Measurements from ENCODE around the gene RIPOR2.
A peak's percentile ranks its signal among the peaks of the same experiment; 100 is the strongest.
"Not testable (repeated sequence)": the region's sequence is repeated elsewhere in the genome, so short reads cannot be mapped to it uniquely, and the experiment has no call there.

Gene RIPOR2

DNA sequence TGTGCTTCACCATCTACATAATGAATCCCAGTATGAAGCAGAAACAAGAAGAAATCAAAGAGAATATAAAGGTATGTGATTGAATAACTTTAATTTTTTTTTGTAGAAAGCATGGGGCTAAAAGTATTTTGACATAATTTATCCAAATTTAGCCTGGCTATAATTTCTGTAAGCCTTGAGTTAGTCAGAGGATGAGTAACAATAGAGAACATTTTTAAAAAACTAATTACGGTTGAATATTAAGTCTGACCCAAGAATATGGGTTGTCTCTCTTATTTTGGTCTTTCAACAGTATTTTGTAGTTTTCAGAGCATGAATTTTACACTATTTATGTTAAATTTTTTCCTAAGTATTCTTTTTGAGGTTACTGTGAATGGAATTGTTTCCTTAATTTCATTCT, 158.5 kb downstream of the RIPOR2 start:
- peaks cover 11 to 21% of the 10 kb centered on the region in 2 donors for H3K4me1 ChIP-seq (ENCODE audit: control insufficient read depth in 2 of 2, insufficient read depth in 2 of 2, low read length in 2 of 2)
- H3K27ac ChIP-seq (ENCODE audit: low read depth in 2 of 2, low read length in 2 of 2): peak overlapping the region in 1 of 2 donors; percentile 29
- peak overlapping the region; percentile 15 to 84 for H3K9ac ChIP-seq (ENCODE audit: low read depth in 1 of 2, low read length in 2 of 2)
- peaks cover 0 to 7% of the 10 kb centered on the region in 2 donors for H3K36me3 ChIP-seq (ENCODE audit: control insufficient read depth in 2 of 2, insufficient read depth in 2 of 2, low read length in 2 of 2)
- no peaks in the 10 kb centered on the region for H3K27me3 ChIP-seq (ENCODE audit: control insufficient read depth in 2 of 2, insufficient read depth in 2 of 2, low read length in 2 of 2)
- no peaks in the 10 kb centered on the region for H3K9me3 ChIP-seq (ENCODE audit: control insufficient read depth in 2 of 2, low read length in 2 of 2)
- H3K4me3 ChIP-seq (ENCODE audit: low read length in 2 of 2): peak overlapping the region; percentile 93 to 100

DNA sequence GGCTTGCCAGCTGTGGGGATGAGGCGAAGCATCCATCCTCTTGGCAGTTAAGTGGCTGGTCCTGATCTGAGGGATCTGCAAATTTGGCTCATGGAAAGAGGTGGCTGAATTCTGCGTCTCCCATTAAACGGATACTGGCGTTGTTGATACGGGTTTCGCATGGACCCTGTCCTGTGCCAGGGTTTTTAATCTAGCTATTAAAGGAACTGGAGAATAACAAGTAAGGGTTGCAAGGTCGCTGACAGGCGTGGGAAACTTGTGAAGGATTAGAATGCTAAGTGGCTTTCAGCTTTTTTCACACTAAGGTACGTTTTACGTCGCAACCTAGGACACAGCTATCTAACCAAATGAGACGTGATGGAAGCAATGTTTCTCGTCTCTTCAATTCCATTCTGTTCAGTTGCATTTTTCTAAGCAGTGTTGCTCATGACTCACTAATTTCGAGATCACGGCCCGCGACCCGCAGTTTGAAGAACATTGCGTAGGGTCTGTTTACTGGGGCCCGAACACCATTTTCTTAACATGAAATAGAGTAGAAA, 160.2 kb downstream of the RIPOR2 start:
- Histone ChIP-seq H3K27me3 (ENCODE audit: control insufficient read depth in 2 of 2, insufficient read depth in 2 of 2, low read length in 2 of 2) (no peaks in the 10 kb centered on the region), H3K4me3 (ENCODE audit: low read length in 2 of 2) (peak overlapping the region; percentile 93 to 100), H3K4me1 (ENCODE audit: control insufficient read depth in 2 of 2, insufficient read depth in 2 of 2, low read length in 2 of 2) (peaks cover 11 to 20% of the 10 kb centered on the region in 2 donors), H3K27ac (ENCODE audit: low read depth in 2 of 2, low read length in 2 of 2) (peak overlapping the region; percentile 94 to 99), H3K9ac (ENCODE audit: low read depth in 1 of 2, low read length in 2 of 2) (peak overlapping the region; percentile 84 to 100), H3K36me3 (ENCODE audit: control insufficient read depth in 2 of 2, insufficient read depth in 2 of 2, low read length in 2 of 2) (no peaks in the 10 kb centered on the region), H3K9me3 (ENCODE audit: control insufficient read depth in 2 of 2, low read length in 2 of 2) (no peaks in the 10 kb centered on the region)

DNA sequence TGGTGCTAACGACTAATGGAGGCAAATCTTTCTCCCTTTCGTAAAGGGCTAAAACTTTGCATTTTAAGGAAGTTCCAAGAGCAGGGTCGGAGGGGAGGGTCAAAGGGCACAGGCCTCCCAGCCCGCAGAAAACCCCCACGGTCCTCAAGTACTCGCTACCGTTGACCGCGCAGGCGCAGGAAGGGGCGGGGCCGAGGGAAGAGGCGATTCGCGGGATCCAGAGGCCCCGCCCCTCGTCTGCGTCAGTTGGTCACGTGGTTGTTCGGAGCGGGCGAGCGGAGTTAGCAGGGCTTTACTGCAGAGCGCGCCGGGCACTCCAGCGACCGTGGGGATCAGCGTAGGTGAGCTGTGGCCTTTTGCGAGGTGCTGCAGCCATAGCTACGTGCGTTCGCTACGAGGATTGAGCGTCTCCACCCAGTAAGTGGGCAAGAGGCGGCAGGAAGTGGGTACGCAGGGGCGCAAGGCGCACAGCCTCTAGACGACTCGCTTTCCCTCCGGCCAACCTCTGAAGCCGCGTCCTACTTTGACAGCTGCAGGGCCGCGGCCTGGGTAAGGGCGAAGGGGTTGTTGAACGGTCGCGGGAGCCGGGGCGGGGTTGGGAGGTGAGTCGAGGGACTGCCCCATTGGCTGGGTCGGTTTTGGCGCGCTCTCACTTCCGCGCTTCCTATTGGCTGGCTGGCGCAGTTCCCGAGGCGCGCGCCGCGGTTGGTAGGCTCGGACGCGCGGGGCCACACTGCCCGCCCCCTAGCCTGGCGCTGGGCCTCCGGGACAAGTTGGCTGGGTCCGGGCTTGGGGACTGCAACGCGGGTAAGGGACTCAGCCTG, 160.9 kb downstream of the RIPOR2 start, which contains the start of gene GMNN:
GMNN (plus strand) TSS at position 242 of the 824 bp plus-strand sequence. CDS start 2,310 bp downstream, outside the sequence.
- peak within 1 kb of the TSS; percentile 84 to 100 for H3K9ac ChIP-seq (ENCODE audit: low read depth in 1 of 2, low read length in 2 of 2)
- no peaks in the 10 kb centered on the region for H3K9me3 ChIP-seq (ENCODE audit: control insufficient read depth in 2 of 2, low read length in 2 of 2)
- H3K36me3 ChIP-seq (ENCODE audit: control insufficient read depth in 2 of 2, insufficient read depth in 2 of 2, low read length in 2 of 2): no peaks in the 10 kb centered on the region
- peaks cover 11 to 17% of the 10 kb centered on the region in 2 donors for H3K4me1 ChIP-seq (ENCODE audit: control insufficient read depth in 2 of 2, insufficient read depth in 2 of 2, low read length in 2 of 2)
- H3K27me3 ChIP-seq (ENCODE audit: control insufficient read depth in 2 of 2, insufficient read depth in 2 of 2, low read length in 2 of 2): no peaks in the 10 kb centered on the region
- peak within 1 kb of the TSS; percentile 94 to 99 for H3K27ac ChIP-seq (ENCODE audit: low read depth in 2 of 2, low read length in 2 of 2)
- H3K4me3 ChIP-seq (ENCODE audit: low read length in 2 of 2): peak within 1 kb of the TSS; percentile 93 to 100

DNA sequence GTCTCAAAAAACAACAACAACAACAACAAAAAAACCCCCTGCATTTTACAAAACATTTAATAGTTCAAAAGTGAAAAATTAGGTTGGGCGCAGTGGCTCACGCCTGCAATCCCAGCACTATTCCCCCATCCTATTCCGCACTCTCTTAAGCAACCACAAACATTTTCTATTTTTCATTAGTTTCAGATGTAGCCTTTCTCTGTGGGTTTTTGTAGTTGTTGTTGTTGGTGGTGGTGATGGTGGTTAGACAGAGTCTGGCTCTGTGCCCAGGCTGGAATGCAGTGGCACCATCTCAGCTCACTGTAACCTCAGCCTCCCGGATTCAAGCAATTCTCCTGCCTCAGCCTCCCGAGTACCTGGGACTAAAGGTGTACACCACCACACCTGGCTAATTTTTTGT, 167.4 kb downstream of the RIPOR2 start:
- Histone ChIP-seq H3K4me3 (ENCODE audit: low read length in 2 of 2) (no peak overlapping the region), H3K27me3 (ENCODE audit: control insufficient read depth in 2 of 2, insufficient read depth in 2 of 2, low read length in 2 of 2) (no peaks in the 10 kb centered on the region)

GRCh38 chr6:24766680-24767462, 168.9 kb downstream of the RIPOR2 start:
- Histone ChIP-seq H3K4me3 (ENCODE audit: low read length in 2 of 2) (no peak overlapping the region), H3K27me3 (ENCODE audit: control insufficient read depth in 2 of 2, insufficient read depth in 2 of 2, low read length in 2 of 2) (no peaks in the 10 kb centered on the region), H3K27ac (ENCODE audit: low read depth in 2 of 2, low read length in 2 of 2) (no peak overlapping the region), H3K9me3 (ENCODE audit: control insufficient read depth in 2 of 2, low read length in 2 of 2) (no peaks in the 10 kb centered on the region), H3K36me3 (ENCODE audit: control insufficient read depth in 2 of 2, insufficient read depth in 2 of 2, low read length in 2 of 2) (no peaks in the 10 kb centered on the region), H3K9ac (ENCODE audit: low read depth in 1 of 2, low read length in 2 of 2) (no peak overlapping the region), H3K4me1 (ENCODE audit: control insufficient read depth in 2 of 2, insufficient read depth in 2 of 2, low read length in 2 of 2) (no peaks in the 10 kb centered on the region)

More for the DNA sequence above, 167.4 kb downstream of the RIPOR2 start:
- Histone ChIP-seq H3K9me3 (ENCODE audit: control insufficient read depth in 2 of 2, low read length in 2 of 2) (no peaks in the 10 kb centered on the region), H3K4me1 (ENCODE audit: control insufficient read depth in 2 of 2, insufficient read depth in 2 of 2, low read length in 2 of 2) (no peaks in the 10 kb centered on the region), H3K27ac (ENCODE audit: low read depth in 2 of 2, low read length in 2 of 2) (no peak overlapping the region), H3K36me3 (ENCODE audit: control insufficient read depth in 2 of 2, insufficient read depth in 2 of 2, low read length in 2 of 2) (no peaks in the 10 kb centered on the region), H3K9ac (ENCODE audit: low read depth in 1 of 2, low read length in 2 of 2) (no peak overlapping the region)

DNA sequence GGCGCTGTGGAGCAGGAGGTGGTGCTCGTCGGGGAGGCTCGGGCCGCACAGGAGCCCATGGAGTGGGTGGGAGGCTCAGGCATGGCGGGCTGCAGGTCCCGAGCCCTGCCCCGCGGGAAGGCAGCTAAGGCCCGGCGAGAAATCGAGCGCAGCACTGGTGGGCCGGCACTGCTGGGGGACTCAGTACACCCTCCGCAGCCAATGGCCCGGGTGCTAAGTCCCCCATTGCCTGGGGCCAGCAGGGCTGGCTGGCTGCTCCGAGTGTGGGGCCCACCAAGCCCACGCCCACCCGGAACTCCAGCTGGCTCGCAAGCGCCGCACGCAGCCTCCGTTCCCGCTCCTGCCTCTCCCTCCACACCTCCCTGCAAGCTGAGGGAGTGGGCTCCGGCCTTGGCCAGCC, 169.8 kb downstream of the RIPOR2 start:
- H3K9me3 ChIP-seq (ENCODE audit: control insufficient read depth in 2 of 2, low read length in 2 of 2); H3K36me3 ChIP-seq (ENCODE audit: control insufficient read depth in 2 of 2, insufficient read depth in 2 of 2, low read length in 2 of 2); H3K27me3 ChIP-seq (ENCODE audit: control insufficient read depth in 2 of 2, insufficient read depth in 2 of 2, low read length in 2 of 2); H3K4me3 ChIP-seq (ENCODE audit: low read length in 2 of 2); H3K4me1 ChIP-seq (ENCODE audit: control insufficient read depth in 2 of 2, insufficient read depth in 2 of 2, low read length in 2 of 2); H3K9ac ChIP-seq (ENCODE audit: low read depth in 1 of 2, low read length in 2 of 2); H3K27ac ChIP-seq (ENCODE audit: low read depth in 2 of 2, low read length in 2 of 2): not testable (repeated sequence)

DNA sequence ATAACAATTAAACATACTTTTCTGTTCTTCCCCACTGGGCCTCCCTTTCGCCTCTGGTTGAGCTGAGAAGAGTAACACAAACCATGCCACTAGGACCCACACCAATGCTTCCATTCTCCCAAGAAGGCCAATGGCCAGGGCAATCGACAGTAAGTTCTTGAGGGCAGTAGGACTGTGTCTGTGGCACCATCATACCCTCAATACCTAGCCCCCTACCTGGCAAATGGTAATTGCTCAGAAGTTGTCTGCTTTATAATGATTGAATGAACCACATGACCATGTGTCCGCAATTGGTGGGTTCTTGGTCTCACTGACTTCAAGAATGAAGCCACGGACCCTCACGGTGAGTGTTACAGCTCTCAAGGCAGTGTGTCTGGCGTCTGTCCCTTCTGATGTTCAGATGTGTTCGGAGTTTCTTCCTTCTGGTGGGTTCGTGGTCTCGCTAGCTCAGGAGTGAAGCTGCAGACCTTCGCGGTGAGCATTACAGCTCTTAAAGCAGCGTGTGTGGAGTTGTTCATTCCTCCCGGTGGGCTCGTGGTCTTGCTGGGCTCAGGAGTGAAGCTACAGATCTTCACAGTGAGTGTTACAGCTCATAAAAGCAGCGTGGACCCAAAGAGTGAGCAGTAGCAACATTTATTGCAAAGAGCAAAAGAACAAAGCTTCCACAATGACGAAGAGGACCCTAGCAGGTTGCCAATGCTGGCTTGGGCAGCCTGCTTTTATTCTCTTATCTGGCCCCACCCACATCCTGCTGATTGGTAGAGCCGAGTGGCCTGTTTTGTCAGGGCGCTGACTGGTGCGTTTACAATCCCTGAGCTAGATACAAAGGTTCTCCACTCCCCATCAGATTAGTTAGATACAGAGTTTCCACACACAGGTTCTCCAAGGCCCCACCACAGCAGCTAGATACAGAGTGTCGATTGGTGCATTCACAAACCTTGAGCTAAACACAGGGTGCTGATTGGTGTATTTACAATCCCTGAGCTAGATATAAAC, 170.6 kb downstream of the RIPOR2 start:
- not testable (repeated sequence) for H3K4me3 ChIP-seq (ENCODE audit: low read length in 2 of 2); H3K36me3 ChIP-seq (ENCODE audit: control insufficient read depth in 2 of 2, insufficient read depth in 2 of 2, low read length in 2 of 2); H3K27ac ChIP-seq (ENCODE audit: low read depth in 2 of 2, low read length in 2 of 2); H3K4me1 ChIP-seq (ENCODE audit: control insufficient read depth in 2 of 2, insufficient read depth in 2 of 2, low read length in 2 of 2); H3K9ac ChIP-seq (ENCODE audit: low read depth in 1 of 2, low read length in 2 of 2); H3K27me3 ChIP-seq (ENCODE audit: control insufficient read depth in 2 of 2, insufficient read depth in 2 of 2, low read length in 2 of 2); H3K9me3 ChIP-seq (ENCODE audit: control insufficient read depth in 2 of 2, low read length in 2 of 2)

DNA sequence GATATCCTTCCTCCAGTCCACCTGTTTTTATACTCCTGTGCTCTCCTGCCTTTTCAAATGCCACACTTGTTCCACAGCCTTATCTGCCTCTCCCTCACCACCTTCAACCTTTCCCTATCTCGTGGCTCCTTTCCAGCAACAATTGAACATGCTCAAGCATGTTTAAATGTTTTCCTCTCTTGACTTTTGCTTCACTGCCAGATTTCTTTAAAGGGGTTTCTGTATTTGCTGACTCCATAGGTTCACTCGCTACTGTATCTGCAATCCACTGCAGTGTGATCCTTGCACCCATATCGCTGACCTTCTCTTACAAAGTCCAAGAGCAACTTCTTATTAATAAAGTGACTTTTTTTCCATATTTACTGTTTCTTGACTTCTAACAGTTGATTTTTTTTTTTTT, 172.2 kb downstream of the RIPOR2 start:
- no peak overlapping the region for H3K4me3 ChIP-seq (ENCODE audit: low read length in 2 of 2)
- no peak overlapping the region for H3K9ac ChIP-seq (ENCODE audit: low read depth in 1 of 2, low read length in 2 of 2)
- no peaks in the 10 kb centered on the region for H3K27me3 ChIP-seq (ENCODE audit: control insufficient read depth in 2 of 2, insufficient read depth in 2 of 2, low read length in 2 of 2)
- no peaks in the 10 kb centered on the region for H3K4me1 ChIP-seq (ENCODE audit: control insufficient read depth in 2 of 2, insufficient read depth in 2 of 2, low read length in 2 of 2)
- H3K9me3 ChIP-seq (ENCODE audit: control insufficient read depth in 2 of 2, low read length in 2 of 2): no peaks in the 10 kb centered on the region
- no peaks in the 10 kb centered on the region for H3K36me3 ChIP-seq (ENCODE audit: control insufficient read depth in 2 of 2, insufficient read depth in 2 of 2, low read length in 2 of 2)
- H3K27ac ChIP-seq (ENCODE audit: low read depth in 2 of 2, low read length in 2 of 2): no peak overlapping the region

DNA sequence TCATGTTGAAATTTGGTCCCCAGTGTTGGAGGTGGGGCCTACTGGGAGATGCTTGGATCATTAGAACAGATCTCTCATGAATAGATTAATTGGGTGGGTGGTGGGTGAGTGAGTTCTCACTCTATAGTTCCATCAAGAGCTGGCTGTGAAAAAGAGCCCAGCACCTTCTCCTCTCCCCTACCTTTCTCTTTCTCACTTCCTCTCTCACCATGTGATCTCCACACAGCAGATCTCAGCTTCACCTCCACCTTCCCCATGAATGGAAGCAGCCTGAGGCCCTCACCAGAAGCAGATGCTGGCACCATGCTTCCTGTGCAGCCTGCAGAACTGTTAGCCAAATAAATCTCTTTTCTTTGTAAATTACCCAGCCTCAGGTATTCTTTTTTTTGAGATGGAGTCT, 173.9 kb downstream of the RIPOR2 start:
- Histone ChIP-seq H3K4me3 (ENCODE audit: low read length in 2 of 2) (no peak overlapping the region), H3K36me3 (ENCODE audit: control insufficient read depth in 2 of 2, insufficient read depth in 2 of 2, low read length in 2 of 2) (no peaks in the 10 kb centered on the region), H3K9me3 (ENCODE audit: control insufficient read depth in 2 of 2, low read length in 2 of 2) (no peaks in the 10 kb centered on the region), H3K27me3 (ENCODE audit: control insufficient read depth in 2 of 2, insufficient read depth in 2 of 2, low read length in 2 of 2) (no peaks in the 10 kb centered on the region), H3K27ac (ENCODE audit: low read depth in 2 of 2, low read length in 2 of 2) (no peak overlapping the region), H3K9ac (ENCODE audit: low read depth in 1 of 2, low read length in 2 of 2) (no peak overlapping the region), H3K4me1 (ENCODE audit: control insufficient read depth in 2 of 2, insufficient read depth in 2 of 2, low read length in 2 of 2) (no peaks in the 10 kb centered on the region)

Data from mucosa of rectum (tissue), 2 donors.